DMS 273 treated with DMSO at 0.1 percent for 48 hours (cell line): ENCODE results near the gene FNBP1.

Source experiments
- DNase-seq: peaks from one replicate; lab custom pipeline; 2025; lab: John Stamatoyannopoulos, UW

FNBP1 gene

GRCh38 chr9:129889941-129890717 is 152.9 kb downstream of the FNBP1 start:
- DNase-seq = no peak

GRCh38 chr9:129889122-129889940 is 153.7 kb downstream of the FNBP1 start:
- DNase-seq = no peak

GRCh38 chr9:129888293-129889121 is 154.5 kb downstream of the FNBP1 start:
- DNase-seq = no peak

GRCh38 chr9:129887334-129888292 is 155.4 kb downstream of the FNBP1 start:
- no peak for DNase-seq

- no peak for DNase-seq
Measured at GRCh38 chr9:129886226-129887174, 156.5 kb downstream of the FNBP1 start.

- no peak for DNase-seq
Measured at GRCh38 chr9:129885670-129886106, 157.3 kb downstream of the FNBP1 start.

- no peak for DNase-seq
Measured at GRCh38 chr9:129885018-129885669, 157.8 kb downstream of the FNBP1 start.

- DNase-seq = peak; percentile 14
Measured at GRCh38 chr9:129884220-129885017, 158.6 kb downstream of the FNBP1 start.

GRCh38 chr9:129881547-129882324 is 161.3 kb downstream of the FNBP1 start:
- no peak for DNase-seq

- no peak for DNase-seq
Measured at GRCh38 chr9:129880654-129881546, 162.1 kb downstream of the FNBP1 start.

- DNase-seq = no peak
Measured at GRCh38 chr9:129879991-129880653, 162.9 kb downstream of the FNBP1 start.

GRCh38 chr9:129879103-129879699 is 163.8 kb downstream of the FNBP1 start:
- no peak for DNase-seq

GRCh38 chr9:129878291-129878690 is 164.7 kb downstream of the FNBP1 start:
- DNase-seq = no peak

GRCh38 chr9:129876815-129877214 is 166.2 kb downstream of the FNBP1 start:
- no peak for DNase-seq

- peak; percentile 42 for DNase-seq
Measured at GRCh38 chr9:129875687-129876395, 167.1 kb downstream of the FNBP1 start.
